Endodermal cell (in vitro differentiated cells): Measurements from ENCODE around the gene CLEC3A. TPM values are rescaled to one million over a fixed set of nuclear protein-coding genes. Genes with fewer than 3 reads are reported as not detected.
"Not testable (repeated sequence)": the region's sequence is repeated elsewhere in the genome, so short reads cannot be mapped to it uniquely, and the experiment has no call there.

Source experiments
- DNase-seq: peaks from one replicate; pipeline ENCODE4 v3.0.0-alpha.2; 2017
- H3K27ac ChIP-seq: 2 replicates; pipeline ENCODE4 v1.5.1; 2013; ENCODE audit warnings: mild to moderate bottlenecking, low read depth, low read length, moderate library complexity
- H3K27me3 ChIP-seq: 2 replicates; pipeline ENCODE4 v1.6.1; 2013; ENCODE audit warnings: mild to moderate bottlenecking, low read length, moderate library complexity; ENCODE audit not compliant: insufficient read depth, control insufficient read depth, poor library complexity, severe bottlenecking
- H3K36me3 ChIP-seq: 2 replicates; pipeline ENCODE4 v1.7.0; 2013; ENCODE audit warnings: mild to moderate bottlenecking, low read length, moderate library complexity; ENCODE audit not compliant: control insufficient read depth, insufficient read depth
- H3K4me1 ChIP-seq: one replicate; pipeline ENCODE4 v1.7.0; 2013; ENCODE audit warnings: low read length; ENCODE audit not compliant: control insufficient read depth, insufficient read depth
- H3K4me3 ChIP-seq: 2 replicates; pipeline ENCODE4 v1.5.1; 2013; ENCODE audit warnings: mild to moderate bottlenecking, low read length, moderate library complexity
- H3K9ac ChIP-seq: 2 replicates; pipeline ENCODE4 v1.6.1; 2013; ENCODE audit warnings: mild to moderate bottlenecking, low read length, moderate library complexity; ENCODE audit not compliant: poor library complexity, severe bottlenecking; ENCODE audit errors: extremely low read depth
- H3K9me3 ChIP-seq: 2 replicates; pipeline ENCODE4 v1.6.1; 2013; ENCODE audit warnings: mild to moderate bottlenecking, low read length, moderate library complexity; ENCODE audit not compliant: control insufficient read depth
- H3K27ac Mint-ChIP-seq: 2 replicates; pipeline ENCODE4 v1.8.0; 2020; ENCODE audit warnings: mixed read lengths
- H3K27me3 Mint-ChIP-seq: 2 replicates; pipeline ENCODE4 v1.8.0; 2021; ENCODE audit warnings: mild to moderate bottlenecking, mixed read lengths; ENCODE audit not compliant: insufficient read depth
- H3K36me3 Mint-ChIP-seq: 2 replicates; pipeline ENCODE4 v1.8.0; 2020; ENCODE audit warnings: low read depth, mixed read lengths
- H3K4me1 Mint-ChIP-seq: 2 replicates; pipeline ENCODE4 v1.8.0; 2020; ENCODE audit warnings: mixed read lengths
- H3K4me3 Mint-ChIP-seq: 2 replicates; pipeline ENCODE4 v1.8.0; 2020; ENCODE audit warnings: mild to moderate bottlenecking, moderate library complexity, mixed read lengths
- H3K9me3 Mint-ChIP-seq: 2 replicates; pipeline ENCODE4 v1.8.0; 2020; ENCODE audit warnings: mild to moderate bottlenecking, mixed read lengths
- CTCF ChIP-seq: fragments of 200-600 bp; sonication (generic); conservative IDR thresholded peaks from 2 replicates; pipeline ENCODE4 v1.5.0; 2021; ENCODE audit warnings: antibody characterized with exemption, mild to moderate bottlenecking
- WGBS, 2 experiments: methylation state at CpG; one replicate each; pipeline versions ENCODE4 v1.1.5 to v1.1.7; 2013; ENCODE audit warnings: missing lambda C conversion rate in 2 of 2, mixed read lengths in 1 of 2; ENCODE audit not compliant: insufficient coverage in 1 of 2, insufficient read length in 1 of 2; 5-methylcytosine and 5-hydroxymethylcytosine counted together
- total RNA-seq, 2 donors: library from RNA; stranded (reverse); fragmentation: NEBNext Ultra II Directional in 1 of 2; extraction: Animal tissue kit (Norgen Biotek cat#: 25700) in 1 of 2; gene quantifications; 2 replicates in 1 of 2; 3 replicates in 1 of 2; pipeline ENCODE4 v1.2.1, GENCODE V29; 2021

The CLEC3A gene
- total RNA-seq, 2 donors from 2014 or later: not detected

- 93 to 94% methylated on average over 3 to 15 of the region's 15 CpGs for WGBS, 2 experiments
- Histone ChIP-seq H3K27me3 (peaks cover 23% of the 10 kb centered on the region), H3K4me1 (no peaks in the 10 kb centered on the region), H3K9me3 (no peaks in the 10 kb centered on the region), H3K9ac (no peak overlapping the region), H3K36me3 (no peaks in the 10 kb centered on the region), H3K4me3 (no peak overlapping the region), H3K27ac (no peak overlapping the region)
- no peak for DNase-seq
- Mint-ChIP-seq H3K4me3 (no peak overlapping the region), H3K27me3 (peaks cover 76% of the 10 kb centered on the region), H3K9me3 (no peaks in the 10 kb centered on the region), H3K4me1 (no peaks in the 10 kb centered on the region), H3K36me3 (no peaks in the 10 kb centered on the region), H3K27ac (no peak overlapping the region)
- no peak for TF ChIP-seq CTCF
These were observed 26.0 kb downstream of the CLEC3A start for GRCh38 chr16:78048319-78048718.

DNA sequence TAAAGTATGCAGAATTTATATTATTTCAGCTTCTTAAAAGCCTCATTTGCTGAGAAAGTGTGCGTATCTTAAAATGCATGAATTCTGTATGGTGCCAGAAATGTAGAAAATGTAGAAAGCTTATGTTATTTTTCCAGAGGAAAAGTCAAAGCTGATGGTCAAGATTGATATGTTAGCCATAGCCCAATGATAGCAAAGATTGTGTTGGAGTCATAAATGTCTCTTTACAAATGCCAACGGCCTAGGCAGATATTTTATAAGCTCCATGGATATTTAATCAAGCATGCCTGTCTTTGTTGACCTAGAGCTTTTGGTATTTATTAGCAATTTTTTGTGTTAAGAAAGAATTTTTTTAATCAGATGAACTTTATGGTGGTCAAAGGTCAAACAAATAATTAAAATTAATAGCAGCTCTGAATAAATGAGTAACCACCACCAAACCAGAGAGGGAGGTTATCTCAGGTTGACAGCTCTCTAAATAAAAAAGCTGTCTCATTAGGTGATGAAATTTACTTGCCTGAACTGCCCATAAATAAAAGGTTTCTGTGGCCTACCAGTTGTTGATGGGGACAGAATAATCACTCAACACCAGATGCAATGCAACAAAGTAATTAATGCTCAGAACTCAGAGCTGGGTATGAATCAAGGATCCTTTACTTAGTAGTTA lies 28.5 kb downstream of the CLEC3A start:
- Mint-ChIP-seq H3K4me1 (no peaks in the 10 kb centered on the region), H3K27ac (no peak overlapping the region), H3K36me3 (no peaks in the 10 kb centered on the region), H3K27me3 (peaks cover 93% of the 10 kb centered on the region), H3K9me3 (no peaks in the 10 kb centered on the region), H3K4me3 (no peak overlapping the region)
- Histone ChIP-seq H3K4me3 (no peak overlapping the region), H3K27me3 (peaks cover 23% of the 10 kb centered on the region), H3K27ac (no peak overlapping the region), H3K9ac (no peak overlapping the region), H3K4me1 (no peaks in the 10 kb centered on the region), H3K36me3 (no peaks in the 10 kb centered on the region), H3K9me3 (no peaks in the 10 kb centered on the region)
- WGBS, 2 experiments: 84 to 95% methylated on average over 2 of the region's 2 CpGs
- DNase-seq: no peak
- no peak for TF ChIP-seq CTCF

- H3K4me1 ChIP-seq: no peaks in the 10 kb centered on the region
- H3K9ac ChIP-seq: no peak overlapping the region
- 93 to 94% methylated on average over 8 to 9 of the region's 9 CpGs for WGBS, 2 experiments
- no peaks in the 10 kb centered on the region for H3K9me3 ChIP-seq
- no peaks in the 10 kb centered on the region for H3K36me3 ChIP-seq
- no peak overlapping the region for H3K4me3 Mint-ChIP-seq
- no peak overlapping the region for H3K27ac Mint-ChIP-seq
- H3K4me3 ChIP-seq: no peak overlapping the region
- H3K4me1 Mint-ChIP-seq: peaks cover 2% of the 10 kb centered on the region
- peaks cover 97% of the 10 kb centered on the region for H3K27me3 Mint-ChIP-seq
- TF ChIP-seq CTCF: no peak
- H3K27me3 ChIP-seq: no peaks in the 10 kb centered on the region
- no peaks in the 10 kb centered on the region for H3K36me3 Mint-ChIP-seq
- no peak overlapping the region for H3K27ac ChIP-seq
- H3K9me3 Mint-ChIP-seq: no peaks in the 10 kb centered on the region
- DNase-seq: no peak
These were observed 35.6 kb downstream of the CLEC3A start for GRCh38 chr16:78057803-78058564.

GRCh38 chr16:78059806-78060205 lies 37.5 kb downstream of the CLEC3A start:
- not testable (repeated sequence) for H3K4me3 Mint-ChIP-seq, H3K4me1 ChIP-seq, H3K36me3 ChIP-seq, H3K9me3 Mint-ChIP-seq, H3K4me1 Mint-ChIP-seq, H3K27ac Mint-ChIP-seq, DNase-seq, H3K9me3 ChIP-seq, H3K9ac ChIP-seq, H3K27me3 ChIP-seq, H3K27ac ChIP-seq, H3K4me3 ChIP-seq, H3K36me3 Mint-ChIP-seq
- WGBS, 2 experiments: 86 to 94% methylated on average over 23 to 25 of the region's 25 CpGs
- peaks cover 97% of the 10 kb centered on the region for H3K27me3 Mint-ChIP-seq
